Activated CD8-positive, alpha-beta memory T cell treated with anti-CD3 and anti-CD28 coated beads for 24 hours (primary cell): ENCODE measurements around the gene STYX.
"Not testable (repeated sequence)": the region's sequence is repeated elsewhere in the genome, so short reads cannot be mapped to it uniquely, and the experiment has no call there.

Experiments used
- DNase-seq: peaks from one replicate; pipeline ENCODE4 v3.0.0-alpha.2; 2020

The STYX gene

GRCh38 chr14:52729925-52730708, at the start of gene STYX:
Gene STYX (plus strand): TSS chr14:52730166. CDS start chr14:52730475, 309 bp downstream.
- DNase-seq = peak; percentile 99

- no peak for DNase-seq
Measured at GRCh38 chr14:52683985-52684520, 45.9 kb upstream of the STYX start.

- no peak for DNase-seq
Measured at GRCh38 chr14:52686176-52686575, 43.8 kb upstream of the STYX start.

GRCh38 chr14:52690983-52691760, 38.8 kb upstream of the STYX start:
- DNase-seq = no peak

GRCh38 chr14:52692248-52692962, 37.6 kb upstream of the STYX start:
- no peak for DNase-seq

GRCh38 chr14:52693036-52693435, 36.9 kb upstream of the STYX start:
- no peak for DNase-seq

- no peak for DNase-seq
Measured at GRCh38 chr14:52693532-52693931, 36.4 kb upstream of the STYX start.

- peak; percentile 81 for DNase-seq
Measured at GRCh38 chr14:52694761-52695480, 35.0 kb upstream of the STYX start.

GRCh38 chr14:52695481-52696091, 34.4 kb upstream of the STYX start, which contains the start of gene ERO1A:
Gene ERO1A (minus strand): TSS chr14:52695558. CDS start chr14:52695481, 77 bp downstream.
- peak; percentile 87 for DNase-seq

GRCh38 chr14:52700701-52701172, 29.2 kb upstream of the STYX start:
- DNase-seq = no peak

GRCh38 chr14:52701223-52701622, 28.7 kb upstream of the STYX start:
- DNase-seq = no peak

GRCh38 chr14:52703225-52703624, 26.7 kb upstream of the STYX start:
- DNase-seq = no peak

GRCh38 chr14:52703664-52704063, 26.3 kb upstream of the STYX start:
- DNase-seq = no peak

GRCh38 chr14:52706286-52706685, 23.7 kb upstream of the STYX start:
- no peak for DNase-seq

GRCh38 chr14:52706724-52707706, 23.0 kb upstream of the STYX start, which contains the start of gene PSMC6:
Gene PSMC6 (plus strand): TSS chr14:52707200. CDS start chr14:52707220, 20 bp downstream.
- peak; percentile 96 for DNase-seq

- no peak for DNase-seq
Measured at GRCh38 chr14:52711666-52712065, 18.3 kb upstream of the STYX start.

GRCh38 chr14:52716155-52716554, 13.8 kb upstream of the STYX start:
- no peak for DNase-seq

GRCh38 chr14:52723514-52724359, 6.2 kb upstream of the STYX start:
- no peak for DNase-seq

GRCh38 chr14:52724360-52724644, 5.7 kb upstream of the STYX start:
- no peak for DNase-seq

- not testable (repeated sequence) for DNase-seq
Measured at GRCh38 chr14:52727509-52727908, 2.5 kb upstream of the STYX start.
